ENCODE measurements around the gene SDF2. TPM values are rescaled to one million over a fixed set of nuclear protein-coding genes. Genes with fewer than 3 reads are reported as not detected.

Gene SDF2
- total and polyA plus RNA-seq, 10 of the 15 experiments (the other 5 are each of a cell fraction or from before 2014, with no cell fraction given): 29.8 to 81.0 (median 41.5) TPM

DNA sequence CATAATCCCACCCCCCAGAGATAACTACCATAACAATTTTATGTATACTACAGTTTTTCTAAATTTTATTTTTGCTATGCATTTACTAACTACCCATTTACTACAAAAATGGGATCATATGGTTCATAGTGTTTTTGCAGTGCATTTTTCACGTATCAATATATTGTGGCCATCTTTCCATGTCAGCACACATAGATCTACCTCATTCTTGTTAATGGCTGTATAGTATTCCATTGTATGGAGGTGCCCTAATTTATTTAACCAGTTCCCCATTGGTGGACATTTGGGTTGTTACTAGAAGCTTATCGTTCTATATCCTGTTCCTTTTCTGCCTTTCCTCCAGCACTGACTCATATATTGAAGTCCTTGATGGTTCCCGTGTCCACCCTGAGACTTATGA lies 27.3 kb upstream of the SDF2 start:
- RAD21 ChIA-PET (ENCODE audit: unreplicated experiment): no interaction called here
- in situ Hi-C loops (cut with MboI) (no loop called here), intact Hi-C loops (cut with micrococcal nuclease; ENCODE audit: unreplicated experiment) (no loop called here)
- Histone ChIP-seq H3K4me1 (ENCODE audit: control insufficient read depth, insufficient read depth, low read length) (no peaks in the 10 kb centered on the region), H3K4me2 (ENCODE audit: control insufficient read depth, insufficient read depth) (no peak overlapping the region), H4K20me1 (ENCODE audit: control insufficient read depth, insufficient read depth) (no peaks in the 10 kb centered on the region; the same call in 1 of the 2 replicates), H3K4me3 (no peak overlapping the region), H2AFZ (ENCODE audit: control insufficient read depth, low read depth, low read length) (no peak overlapping the region), H3K79me2 (ENCODE audit: control insufficient read depth, insufficient read depth, low read length) (no peaks in the 10 kb centered on the region), H3K27me3 (replicated peaks in 1 of 2; ENCODE audit: control insufficient read depth in 2 of 2, insufficient read depth in 2 of 2, low read length in 1 of 2) (no peaks in the 10 kb centered on the region), H3K36me3 (ENCODE audit: control insufficient read depth in 2 of 2, insufficient read depth in 2 of 2, low read length in 1 of 2) (peaks cover 30 to 54% of the 10 kb centered on the region in 2 experiments), H3K9me3 (replicated peaks; ENCODE audit: control insufficient read depth, insufficient read depth, low read length) (no peaks in the 10 kb centered on the region), H3K27ac (ENCODE audit: control insufficient read depth, insufficient read depth) (no peak overlapping the region), H3K9ac (ENCODE audit: control insufficient read depth, insufficient read depth, low read length) (no peak overlapping the region)
- FAIRE-seq (no peak), ATAC-seq (no peak), DNase-seq (ENCODE audit: low read depth, low spot score) (no peak)
- SMC1A ChIA-PET (ENCODE audit: uncharacterized antibody, unreplicated experiment): interaction anchor here (0.9 kb wide), 1 partner anchor 11 kb away, joined by 3 read pairs; no protein-coding TSS in a partner anchor
- CTCF ChIA-PET: interaction anchor here (1.1 kb wide), 1 partner anchor 45 kb away, joined by 3 read pairs; no protein-coding TSS in a partner anchor
- BruUV-seq (replicated peaks): no TSS peak
- 97% methylated on average over 3 of the region's 3 CpGs for WGBS (ENCODE audit: insufficient coverage, insufficient replicate concordance, low lambda C conversion rate, missing lambda C conversion rate)
- POLR2A ChIA-PET: no interaction called here
- TF ChIP-seq, protein P1, sequence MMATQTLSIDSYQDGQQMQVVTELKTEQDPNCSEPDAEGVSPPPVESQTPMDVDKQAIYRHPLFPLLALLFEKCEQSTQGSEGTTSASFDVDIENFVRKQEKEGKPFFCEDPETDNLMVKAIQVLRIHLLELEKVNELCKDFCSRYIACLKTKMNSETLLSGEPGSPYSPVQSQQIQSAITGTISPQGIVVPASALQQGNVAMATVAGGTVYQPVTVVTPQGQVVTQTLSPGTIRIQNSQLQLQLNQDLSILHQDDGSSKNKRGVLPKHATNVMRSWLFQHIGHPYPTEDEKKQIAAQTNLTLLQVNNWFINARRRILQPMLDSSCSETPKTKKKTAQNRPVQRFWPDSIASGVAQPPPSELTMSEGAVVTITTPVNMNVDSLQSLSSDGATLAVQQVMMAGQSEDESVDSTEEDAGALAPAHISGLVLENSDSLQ (IDR thresholded peaks at IDR 0.05): no peak
- TF ChIP-seq, protein P2, sequence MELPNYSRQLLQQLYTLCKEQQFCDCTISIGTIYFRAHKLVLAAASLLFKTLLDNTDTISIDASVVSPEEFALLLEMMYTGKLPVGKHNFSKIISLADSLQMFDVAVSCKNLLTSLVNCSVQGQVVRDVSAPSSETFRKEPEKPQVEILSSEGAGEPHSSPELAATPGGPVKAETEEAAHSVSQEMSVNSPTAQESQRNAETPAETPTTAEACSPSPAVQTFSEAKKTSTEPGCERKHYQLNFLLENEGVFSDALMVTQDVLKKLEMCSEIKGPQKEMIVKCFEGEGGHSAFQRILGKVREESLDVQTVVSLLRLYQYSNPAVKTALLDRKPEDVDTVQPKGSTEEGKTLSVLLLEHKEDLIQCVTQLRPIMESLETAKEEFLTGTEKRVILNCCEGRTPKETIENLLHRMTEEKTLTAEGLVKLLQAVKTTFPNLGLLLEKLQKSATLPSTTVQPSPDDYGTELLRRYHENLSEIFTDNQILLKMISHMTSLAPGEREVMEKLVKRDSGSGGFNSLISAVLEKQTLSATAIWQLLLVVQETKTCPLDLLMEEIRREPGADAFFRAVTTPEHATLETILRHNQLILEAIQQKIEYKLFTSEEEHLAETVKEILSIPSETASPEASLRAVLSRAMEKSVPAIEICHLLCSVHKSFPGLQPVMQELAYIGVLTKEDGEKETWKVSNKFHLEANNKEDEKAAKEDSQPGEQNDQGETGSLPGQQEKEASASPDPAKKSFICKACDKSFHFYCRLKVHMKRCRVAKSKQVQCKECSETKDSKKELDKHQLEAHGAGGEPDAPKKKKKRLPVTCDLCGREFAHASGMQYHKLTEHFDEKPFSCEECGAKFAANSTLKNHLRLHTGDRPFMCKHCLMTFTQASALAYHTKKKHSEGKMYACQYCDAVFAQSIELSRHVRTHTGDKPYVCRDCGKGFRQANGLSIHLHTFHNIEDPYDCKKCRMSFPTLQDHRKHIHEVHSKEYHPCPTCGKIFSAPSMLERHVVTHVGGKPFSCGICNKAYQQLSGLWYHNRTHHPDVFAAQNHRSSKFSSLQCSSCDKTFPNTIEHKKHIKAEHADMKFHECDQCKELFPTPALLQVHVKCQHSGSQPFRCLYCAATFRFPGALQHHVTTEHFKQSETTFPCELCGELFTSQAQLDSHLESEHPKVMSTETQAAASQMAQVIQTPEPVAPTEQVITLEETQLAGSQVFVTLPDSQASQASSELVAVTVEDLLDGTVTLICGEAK (IDR thresholded peaks at IDR 0.05; ENCODE audit: borderline replicate concordance): no peak
- TF ChIP-seq CHD1 (IDR thresholded peaks at IDR 0.05; ENCODE audit: low read depth, low read length): no peak
- no peak for TF ChIP-seq MEF2A (IDR thresholded peaks at IDR 0.05; ENCODE audit: insufficient read depth, low read depth, low read length)
- TF ChIP-seq, protein P3, sequence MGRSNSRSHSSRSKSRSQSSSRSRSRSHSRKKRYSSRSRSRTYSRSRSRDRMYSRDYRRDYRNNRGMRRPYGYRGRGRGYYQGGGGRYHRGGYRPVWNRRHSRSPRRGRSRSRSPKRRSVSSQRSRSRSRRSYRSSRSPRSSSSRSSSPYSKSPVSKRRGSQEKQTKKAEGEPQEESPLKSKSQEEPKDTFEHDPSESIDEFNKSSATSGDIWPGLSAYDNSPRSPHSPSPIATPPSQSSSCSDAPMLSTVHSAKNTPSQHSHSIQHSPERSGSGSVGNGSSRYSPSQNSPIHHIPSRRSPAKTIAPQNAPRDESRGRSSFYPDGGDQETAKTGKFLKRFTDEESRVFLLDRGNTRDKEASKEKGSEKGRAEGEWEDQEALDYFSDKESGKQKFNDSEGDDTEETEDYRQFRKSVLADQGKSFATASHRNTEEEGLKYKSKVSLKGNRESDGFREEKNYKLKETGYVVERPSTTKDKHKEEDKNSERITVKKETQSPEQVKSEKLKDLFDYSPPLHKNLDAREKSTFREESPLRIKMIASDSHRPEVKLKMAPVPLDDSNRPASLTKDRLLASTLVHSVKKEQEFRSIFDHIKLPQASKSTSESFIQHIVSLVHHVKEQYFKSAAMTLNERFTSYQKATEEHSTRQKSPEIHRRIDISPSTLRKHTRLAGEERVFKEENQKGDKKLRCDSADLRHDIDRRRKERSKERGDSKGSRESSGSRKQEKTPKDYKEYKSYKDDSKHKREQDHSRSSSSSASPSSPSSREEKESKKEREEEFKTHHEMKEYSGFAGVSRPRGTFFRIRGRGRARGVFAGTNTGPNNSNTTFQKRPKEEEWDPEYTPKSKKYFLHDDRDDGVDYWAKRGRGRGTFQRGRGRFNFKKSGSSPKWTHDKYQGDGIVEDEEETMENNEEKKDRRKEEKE (IDR thresholded peaks at IDR 0.05): no peak
- TF ChIP-seq, protein P4, sequence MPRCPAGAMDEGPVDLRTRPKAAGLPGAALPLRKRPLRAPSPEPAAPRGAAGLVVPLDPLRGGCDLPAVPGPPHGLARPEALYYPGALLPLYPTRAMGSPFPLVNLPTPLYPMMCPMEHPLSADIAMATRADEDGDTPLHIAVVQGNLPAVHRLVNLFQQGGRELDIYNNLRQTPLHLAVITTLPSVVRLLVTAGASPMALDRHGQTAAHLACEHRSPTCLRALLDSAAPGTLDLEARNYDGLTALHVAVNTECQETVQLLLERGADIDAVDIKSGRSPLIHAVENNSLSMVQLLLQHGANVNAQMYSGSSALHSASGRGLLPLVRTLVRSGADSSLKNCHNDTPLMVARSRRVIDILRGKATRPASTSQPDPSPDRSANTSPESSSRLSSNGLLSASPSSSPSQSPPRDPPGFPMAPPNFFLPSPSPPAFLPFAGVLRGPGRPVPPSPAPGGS (IDR thresholded peaks at IDR 0.05; ENCODE audit: borderline replicate concordance, insufficient read depth, low read depth, low read length, poor library complexity, severe bottlenecking): no peak
- TF ChIP-seq ZBED1 (IDR thresholded peaks at IDR 0.05; ENCODE audit: borderline replicate concordance): no peak
- TF ChIP-seq, protein P5, sequence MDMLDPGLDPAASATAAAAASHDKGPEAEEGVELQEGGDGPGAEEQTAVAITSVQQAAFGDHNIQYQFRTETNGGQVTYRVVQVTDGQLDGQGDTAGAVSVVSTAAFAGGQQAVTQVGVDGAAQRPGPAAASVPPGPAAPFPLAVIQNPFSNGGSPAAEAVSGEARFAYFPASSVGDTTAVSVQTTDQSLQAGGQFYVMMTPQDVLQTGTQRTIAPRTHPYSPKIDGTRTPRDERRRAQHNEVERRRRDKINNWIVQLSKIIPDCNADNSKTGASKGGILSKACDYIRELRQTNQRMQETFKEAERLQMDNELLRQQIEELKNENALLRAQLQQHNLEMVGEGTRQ (IDR thresholded peaks at IDR 0.05; ENCODE audit: borderline replicate concordance, low read depth, low read length): no peak
- TF ChIP-seq, protein P6, sequence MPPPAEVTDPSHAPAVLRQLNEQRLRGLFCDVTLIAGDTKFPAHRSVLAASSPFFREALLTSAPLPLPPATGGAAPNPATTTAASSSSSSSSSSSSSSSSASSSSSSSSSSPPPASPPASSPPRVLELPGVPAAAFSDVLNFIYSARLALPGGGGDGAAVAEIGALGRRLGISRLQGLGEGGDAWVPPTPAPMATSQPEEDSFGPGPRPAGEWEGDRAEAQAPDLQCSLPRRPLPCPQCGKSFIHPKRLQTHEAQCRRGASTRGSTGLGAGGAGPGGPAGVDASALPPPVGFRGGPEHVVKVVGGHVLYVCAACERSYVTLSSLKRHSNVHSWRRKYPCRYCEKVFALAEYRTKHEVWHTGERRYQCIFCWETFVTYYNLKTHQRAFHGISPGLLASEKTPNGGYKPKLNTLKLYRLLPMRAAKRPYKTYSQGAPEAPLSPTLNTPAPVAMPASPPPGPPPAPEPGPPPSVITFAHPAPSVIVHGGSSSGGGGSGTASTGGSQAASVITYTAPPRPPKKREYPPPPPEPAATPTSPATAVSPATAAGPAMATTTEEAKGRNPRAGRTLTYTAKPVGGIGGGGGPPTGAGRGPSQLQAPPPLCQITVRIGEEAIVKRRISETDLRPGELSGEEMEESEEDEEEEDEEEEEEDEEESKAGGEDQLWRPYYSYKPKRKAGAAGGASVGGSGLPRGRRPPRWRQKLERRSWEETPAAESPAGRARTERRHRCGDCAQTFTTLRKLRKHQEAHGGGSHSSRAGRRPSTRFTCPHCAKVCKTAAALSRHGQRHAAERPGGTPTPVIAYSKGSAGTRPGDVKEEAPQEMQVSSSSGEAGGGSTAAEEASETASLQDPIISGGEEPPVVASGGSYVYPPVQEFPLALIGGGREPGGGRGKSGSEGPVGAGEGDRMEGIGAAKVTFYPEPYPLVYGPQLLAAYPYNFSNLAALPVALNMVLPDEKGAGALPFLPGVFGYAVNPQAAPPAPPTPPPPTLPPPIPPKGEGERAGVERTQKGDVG (CRISPR knock-in tag; IDR thresholded peaks at IDR 0.05): no peak

All from GM12878 (cell line).